PFSK-1 (cell line): Measurements from ENCODE around the gene TEKT5.

ENCODE experiments used
- FOXP2 ChIP-seq: optimal IDR thresholded peaks from 2 replicates; pipeline ENCODE3; 2011; ENCODE audit warnings: borderline replicate concordance, control low read depth, inconsistent platforms; ENCODE audit not compliant: insufficient read depth; ENCODE audit errors: extremely low read length, extremely low read depth
- POLR2AphosphoS5 ChIP-seq: IDR thresholded peaks from 2 replicates; pipeline ENCODE4 v1.6.1; 2012; ENCODE audit warnings: low read depth, mild to moderate bottlenecking, control low read depth, low read length, moderate library complexity
- REST ChIP-seq, 2 experiments: IDR thresholded peaks; 2 replicates each; pipeline versions ENCODE4 v1.6.1 to v1.8.0; 2011 to 2012; ENCODE audit warnings: low read depth in 2 of 2, low read length in 2 of 2, control low read depth in 1 of 2, inconsistent platforms in 1 of 2, mild to moderate bottlenecking in 1 of 2, moderate library complexity in 1 of 2; ENCODE audit not compliant: insufficient read depth in 1 of 2
- SIN3A ChIP-seq: IDR thresholded peaks from 2 replicates; pipeline ENCODE4 v1.6.1; 2012; ENCODE audit warnings: mild to moderate bottlenecking, low read length, moderate library complexity, borderline replicate concordance; ENCODE audit not compliant: insufficient read depth
- TAF1 ChIP-seq: IDR thresholded peaks from 2 replicates; pipeline ENCODE4 v1.6.1; 2012; ENCODE audit warnings: low read length, control low read depth, borderline replicate concordance; ENCODE audit not compliant: insufficient read depth

Gene TEKT5

GRCh38 chr16:10587622-10588021, 107.1 kb downstream of the TEKT5 start:
- TF ChIP-seq FOXP2 = no peak

GRCh38 chr16:10584981-10585438, 109.7 kb downstream of the TEKT5 start:
- TF ChIP-seq SIN3A (no peak), POLR2AphosphoS5 (no peak), FOXP2 (no peak), TAF1 (no peak), REST (IDR thresholded peaks at IDR 0.05; ENCODE audit: insufficient read depth in 1 of 2, low read depth in 2 of 2, low read length in 2 of 2) (no peak)

DNA sequence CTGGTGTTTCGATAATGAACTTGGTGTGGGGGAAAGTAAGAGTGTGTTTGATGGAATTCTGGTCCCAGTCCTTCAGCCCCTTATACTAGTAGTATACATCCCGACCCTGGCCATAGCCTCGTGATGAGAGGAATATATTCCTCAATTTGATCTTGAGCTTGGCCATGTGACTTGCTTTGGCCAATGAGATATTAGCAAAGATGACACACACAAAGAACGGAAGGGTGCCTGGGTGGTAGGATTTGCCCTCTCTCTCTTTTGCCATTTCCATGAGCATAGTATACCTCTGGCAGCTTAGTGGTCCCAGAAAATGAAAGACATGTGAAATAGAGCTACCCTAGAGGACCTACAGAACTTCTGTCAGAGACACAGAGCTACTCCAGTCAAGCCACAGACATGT, 111.5 kb downstream of the TEKT5 start:
- TF ChIP-seq SIN3A (no peak), REST (IDR thresholded peaks at IDR 0.05; ENCODE audit: insufficient read depth in 1 of 2, low read depth in 2 of 2, low read length in 2 of 2) (no peak), TAF1 (no peak), POLR2AphosphoS5 (no peak), FOXP2 (no peak)

GRCh38 chr16:10581507-10581906, 113.2 kb downstream of the TEKT5 start:
- TF ChIP-seq REST (IDR thresholded peaks at IDR 0.05; ENCODE audit: insufficient read depth in 1 of 2, low read depth in 2 of 2, low read length in 2 of 2) = no peak
- TF ChIP-seq SIN3A = no peak
- no peak for TF ChIP-seq POLR2AphosphoS5
- TF ChIP-seq FOXP2 = no peak
- no peak for TF ChIP-seq TAF1

- TF ChIP-seq FOXP2 (no peak), REST (IDR thresholded peaks at IDR 0.05; ENCODE audit: insufficient read depth in 1 of 2, low read depth in 2 of 2, low read length in 2 of 2) (no peak), TAF1 (no peak), POLR2AphosphoS5 (no peak), SIN3A (no peak)
Observed at GRCh38 chr16:10580883-10581247, 113.9 kb downstream of the TEKT5 start.
